Mesodermal cell (in vitro differentiated cells): ENCODE measurements around the gene UBA1.

ENCODE experiments used
- H3K27ac ChIP-seq: 2 replicates; pipeline ENCODE4 v1.7.0; 2013; ENCODE audit warnings: mild to moderate bottlenecking, low read depth, low read length, moderate library complexity; ENCODE audit not compliant: severe bottlenecking
- H3K36me3 ChIP-seq: 2 replicates; pipeline ENCODE4 v1.7.1; 2013; ENCODE audit warnings: mild to moderate bottlenecking, low read length, moderate library complexity; ENCODE audit not compliant: control insufficient read depth, insufficient read depth
- H3K4me1 ChIP-seq: one replicate; pipeline ENCODE4 v1.7.1; 2013; ENCODE audit warnings: mild to moderate bottlenecking, low read length; ENCODE audit not compliant: insufficient read depth, control insufficient read depth, poor library complexity, severe bottlenecking
- H3K4me3 ChIP-seq: 2 replicates; pipeline ENCODE4 v1.7.0; 2013; ENCODE audit warnings: low read length, control low read depth, mild to moderate bottlenecking; ENCODE audit not compliant: insufficient read depth, poor library complexity, severe bottlenecking; ENCODE audit errors: extremely low read depth
- H3K9me3 ChIP-seq: 2 replicates; pipeline ENCODE4 v1.7.1; 2013; ENCODE audit warnings: mild to moderate bottlenecking, low read length, moderate library complexity; ENCODE audit not compliant: control insufficient read depth
- WGBS, 2 experiments: methylation state at CpG; one replicate each; pipeline ENCODE4 v1.1.5; 2013; ENCODE audit warnings: missing lambda C conversion rate in 2 of 2; ENCODE audit not compliant: insufficient coverage in 2 of 2; 5-methylcytosine and 5-hydroxymethylcytosine counted together

UBA1 gene

GRCh38 chrX:47232803-47233332 lies 39.2 kb downstream of the UBA1 start, which contains the start of gene USP11:
TSS of gene USP11 (plus strand) at chrX:47233009. CDS start at chrX:47233044, 35 bp downstream.
- 0 to 4% methylated on average over 16 to 17 of the region's 46 CpGs for WGBS, 2 experiments

GRCh38 chrX:47233333-47234113 lies 39.9 kb downstream of the UBA1 start:
- Histone ChIP-seq H3K36me3 (peaks cover 7% of the 10 kb centered on the region), H3K4me3 (peak overlapping the region; percentile 56), H3K27ac (peak overlapping the region; percentile 90), H3K9me3 (no peaks in the 10 kb centered on the region), H3K4me1 (peaks cover 2% of the 10 kb centered on the region)
- WGBS, 2 experiments, result 0% methylated on average over 1 to 5 of the region's 51 CpGs

More at GRCh38 chrX:47232803-47233332, 39.2 kb downstream of the UBA1 start, which contains the start of gene USP11:
- Histone ChIP-seq H3K9me3 (no peaks in the 10 kb centered on the region), H3K27ac (peak within 1 kb of the TSS; percentile 90), H3K4me1 (peaks cover 2% of the 10 kb centered on the region), H3K36me3 (peaks cover 11% of the 10 kb centered on the region), H3K4me3 (peak within 1 kb of the TSS; percentile 56)

GRCh38 chrX:47234583-47234982 lies 41.0 kb downstream of the UBA1 start:
- Histone ChIP-seq H3K36me3 (peaks cover 5% of the 10 kb centered on the region), H3K4me1 (peaks cover 2% of the 10 kb centered on the region), H3K4me3 (peak overlapping the region; percentile 56), H3K27ac (no peak overlapping the region), H3K9me3 (no peaks in the 10 kb centered on the region)
- no CpG with 5 or more reads among the region's 3 CpGs for WGBS, 2 experiments

GRCh38 chrX:47235691-47236103 lies 42.1 kb downstream of the UBA1 start:
- no peak overlapping the region for H3K27ac ChIP-seq
- H3K4me1 ChIP-seq, result peaks cover 2% of the 10 kb centered on the region
- no CpG with 5 or more reads among the region's 4 CpGs for WGBS, 2 experiments
- H3K4me3 ChIP-seq, result no peak overlapping the region
- peaks cover 16% of the 10 kb centered on the region for H3K36me3 ChIP-seq
- no peaks in the 10 kb centered on the region for H3K9me3 ChIP-seq

DNA sequence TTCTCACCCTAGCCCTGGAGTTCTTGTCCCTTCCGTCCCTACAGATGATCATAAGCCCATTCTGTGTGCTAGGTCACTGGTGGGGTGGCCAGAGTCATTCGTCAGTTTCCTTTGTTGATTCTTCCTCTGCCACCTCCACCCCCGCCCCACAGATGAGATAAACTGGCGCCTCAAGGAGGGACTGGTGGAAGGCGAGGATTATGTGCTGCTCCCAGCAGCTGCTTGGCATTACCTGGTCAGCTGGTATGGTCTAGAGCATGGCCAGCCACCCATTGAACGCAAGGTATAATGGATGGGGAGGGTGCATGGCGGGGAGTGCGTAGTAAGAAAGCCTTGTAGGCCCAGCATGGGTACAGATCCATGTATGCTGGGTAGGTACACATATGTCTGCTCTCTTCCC lies 45.6 kb downstream of the UBA1 start:
- peaks cover 41% of the 10 kb centered on the region for H3K36me3 ChIP-seq
- 95 to 100% methylated on average over 1 to 4 of the region's 8 CpGs for WGBS, 2 experiments
- no peak overlapping the region for H3K4me3 ChIP-seq
- no peaks in the 10 kb centered on the region for H3K9me3 ChIP-seq
- H3K27ac ChIP-seq, result no peak overlapping the region
- peaks cover 2% of the 10 kb centered on the region for H3K4me1 ChIP-seq

- Histone ChIP-seq H3K36me3 (peaks cover 47% of the 10 kb centered on the region), H3K4me3 (no peak overlapping the region), H3K27ac (no peak overlapping the region), H3K4me1 (peaks cover under 1% of the 10 kb centered on the region), H3K9me3 (no peaks in the 10 kb centered on the region)
- 92 to 100% methylated on average over 4 to 8 of the region's 12 CpGs for WGBS, 2 experiments
Measured at GRCh38 chrX:47239898-47240545, 46.4 kb downstream of the UBA1 start.

DNA sequence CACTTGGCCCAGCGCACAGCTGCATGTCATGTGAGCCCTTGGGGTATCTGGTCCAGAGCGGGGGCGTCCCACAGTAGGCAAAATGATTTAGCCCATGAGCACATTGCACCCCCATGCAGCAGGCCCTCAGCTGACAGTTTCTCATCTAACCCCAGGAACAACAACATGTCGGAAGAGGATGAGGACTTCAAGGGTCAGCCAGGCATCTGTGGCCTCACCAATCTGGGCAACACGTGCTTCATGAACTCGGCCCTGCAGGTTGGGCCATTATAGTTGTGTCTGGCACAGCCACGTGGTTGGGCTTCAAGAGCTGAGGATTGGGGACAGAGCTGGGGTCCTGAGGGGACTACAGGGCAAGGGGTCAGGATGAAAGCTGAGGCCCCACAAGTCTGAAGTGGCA lies 47.0 kb downstream of the UBA1 start:
- Histone ChIP-seq H3K4me3 (no peak overlapping the region), H3K9me3 (no peaks in the 10 kb centered on the region), H3K27ac (no peak overlapping the region), H3K4me1 (no peaks in the 10 kb centered on the region), H3K36me3 (peaks cover 50% of the 10 kb centered on the region)
- WGBS, 2 experiments, result 90 to 100% methylated on average over 4 to 5 of the region's 7 CpGs

DNA sequence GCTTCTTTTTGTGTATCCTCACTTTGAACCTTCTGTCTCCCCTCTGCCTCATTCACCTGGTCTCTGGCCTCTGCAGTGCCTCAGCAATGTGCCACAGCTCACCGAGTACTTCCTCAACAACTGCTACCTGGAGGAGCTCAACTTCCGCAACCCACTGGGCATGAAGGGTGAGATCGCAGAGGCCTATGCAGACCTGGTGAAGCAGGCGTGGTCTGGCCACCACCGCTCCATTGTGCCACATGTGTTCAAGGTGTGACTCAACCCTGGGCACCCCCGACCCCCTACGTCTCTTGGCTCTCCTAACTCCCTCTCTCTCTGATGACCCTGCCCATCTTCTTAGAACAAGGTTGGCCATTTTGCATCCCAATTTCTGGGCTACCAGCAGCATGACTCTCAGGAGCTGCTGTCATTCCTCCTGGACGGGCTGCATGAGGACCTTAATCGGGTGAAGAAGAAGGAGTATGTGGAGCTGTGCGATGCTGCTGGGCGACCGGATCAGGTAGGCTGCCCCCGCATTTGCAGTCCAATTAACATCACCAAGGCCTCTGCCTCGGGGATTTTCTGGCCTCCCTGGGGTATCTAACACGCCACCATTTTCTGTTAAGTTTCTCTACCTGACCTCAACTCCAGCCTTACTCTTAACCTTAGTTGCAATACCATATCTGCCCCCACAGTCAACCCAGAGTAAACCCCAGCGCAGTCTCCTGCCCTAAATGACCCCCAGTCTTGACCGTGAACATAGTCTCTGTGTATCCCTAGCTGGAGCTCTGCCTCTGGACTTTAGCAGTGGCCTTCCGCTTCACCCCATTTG lies 47.8 kb downstream of the UBA1 start:
- peaks cover 58% of the 10 kb centered on the region for H3K36me3 ChIP-seq
- H3K9me3 ChIP-seq, result no peaks in the 10 kb centered on the region
- H3K27ac ChIP-seq, result no peak overlapping the region
- H3K4me1 ChIP-seq, result no peaks in the 10 kb centered on the region
- 98% methylated on average over 10 to 12 of the region's 18 CpGs for WGBS, 2 experiments
- H3K4me3 ChIP-seq, result no peak overlapping the region

DNA sequence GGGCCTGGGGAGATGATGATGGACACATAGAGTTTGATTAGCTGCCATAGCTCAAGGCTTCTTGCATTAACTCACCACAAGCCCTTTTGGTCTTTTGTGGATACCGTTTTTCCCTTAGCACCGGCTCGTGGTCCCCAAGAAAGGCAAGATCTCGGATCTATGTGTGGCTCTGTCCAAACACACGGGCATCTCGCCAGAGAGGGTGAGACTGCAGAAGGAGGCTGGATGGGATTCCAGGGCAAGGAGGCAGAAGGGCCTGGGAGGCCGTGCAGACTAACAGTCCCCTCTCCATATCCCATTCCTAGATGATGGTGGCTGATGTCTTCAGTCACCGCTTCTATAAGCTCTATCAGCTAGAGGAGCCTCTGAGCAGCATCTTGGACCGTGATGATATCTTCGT lies 48.7 kb downstream of the UBA1 start:
- Histone ChIP-seq H3K36me3 (peaks cover 61% of the 10 kb centered on the region), H3K9me3 (no peaks in the 10 kb centered on the region), H3K27ac (no peak overlapping the region), H3K4me3 (no peak overlapping the region), H3K4me1 (no peaks in the 10 kb centered on the region)
- 94% methylated on average over 6 of the region's 10 CpGs; no CpG with 5 or more reads in 1 of the 2 experiments for WGBS, 2 experiments

DNA sequence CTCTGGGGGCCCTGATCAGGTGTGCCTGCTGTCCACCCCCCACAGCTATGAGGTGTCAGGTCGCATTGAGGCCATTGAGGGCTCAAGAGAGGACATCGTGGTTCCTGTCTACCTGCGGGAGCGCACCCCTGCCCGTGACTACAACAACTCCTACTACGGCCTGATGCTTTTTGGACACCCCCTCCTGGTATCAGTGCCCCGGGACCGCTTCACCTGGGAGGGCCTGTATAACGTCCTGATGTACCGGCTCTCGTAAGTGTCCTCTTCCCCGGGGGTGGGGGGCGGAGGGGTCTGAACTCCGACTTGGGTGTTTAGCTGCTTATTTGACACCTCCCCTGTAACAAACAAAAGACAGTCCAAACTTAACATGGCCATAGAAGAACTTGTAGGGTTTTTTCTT lies 49.7 kb downstream of the UBA1 start:
- H3K36me3 ChIP-seq, result peaks cover 62% of the 10 kb centered on the region
- H3K4me3 ChIP-seq, result no peak overlapping the region
- 94 to 100% methylated on average over 3 to 8 of the region's 14 CpGs for WGBS, 2 experiments
- H3K9me3 ChIP-seq, result no peaks in the 10 kb centered on the region
- H3K4me1 ChIP-seq, result no peaks in the 10 kb centered on the region
- no peak overlapping the region for H3K27ac ChIP-seq
